EH (cell line): ENCODE measurements around the gene RORC.
"Not testable (repeated sequence)": the region's sequence is repeated elsewhere in the genome, so short reads cannot be mapped to it uniquely, and the experiment has no call there.

Experiments used
- DNase-seq: peaks from one replicate; pipeline ENCODE4 v3.0.0-alpha.2; 2015; ENCODE audit warnings: low read depth

RORC gene

GRCh38 chr1:151805066-151805820, 26.4 kb downstream of the RORC start, which contains the start of gene LINGO4:
TSS of gene LINGO4 (minus strand) at chr1:151805419. CDS start at chr1:151802704, 2,715 bp downstream.
- no peak for DNase-seq

- DNase-seq, result no peak
These were observed 27.7 kb downstream of the RORC start for GRCh38 chr1:151803915-151804314.

GRCh38 chr1:151803164-151803563, 28.4 kb downstream of the RORC start:
- DNase-seq, result no peak

GRCh38 chr1:151802372-151802771, 29.2 kb downstream of the RORC start:
- DNase-seq, result no peak

GRCh38 chr1:151801846-151802245, 29.8 kb downstream of the RORC start:
- no peak for DNase-seq

- DNase-seq, result no peak
These were observed 30.2 kb downstream of the RORC start for GRCh38 chr1:151801310-151801820.

- no peak for DNase-seq
These were observed 30.8 kb downstream of the RORC start for GRCh38 chr1:151800830-151801229.

- peak; percentile 48 for DNase-seq
These were observed 32.2 kb downstream of the RORC start for GRCh38 chr1:151799179-151800022.

GRCh38 chr1:151798571-151798970, 33.0 kb downstream of the RORC start:
- no peak for DNase-seq

- DNase-seq, result peak; percentile 34
These were observed 40.5 kb downstream of the RORC start for GRCh38 chr1:151790940-151791651.

- DNase-seq, result peak; percentile 100
These were observed 41.3 kb downstream of the RORC start, which contains the start of gene TDRKH for GRCh38 chr1:151790071-151790939. TSS of gene TDRKH (minus strand) at chr1:151790500. CDS start at chr1:151783022, 7,478 bp downstream.

GRCh38 chr1:151787689-151788088, 43.9 kb downstream of the RORC start:
- DNase-seq, result no peak

GRCh38 chr1:151783796-151784195, 47.8 kb downstream of the RORC start:
- no peak for DNase-seq

GRCh38 chr1:151782741-151783140, 48.9 kb downstream of the RORC start:
- no peak for DNase-seq

- not testable (repeated sequence) for DNase-seq
These were observed 49.6 kb downstream of the RORC start for GRCh38 chr1:151782026-151782425.

GRCh38 chr1:151780736-151781135, 50.9 kb downstream of the RORC start:
- not testable (repeated sequence) for DNase-seq

GRCh38 chr1:151779852-151780251, 51.8 kb downstream of the RORC start:
- no peak for DNase-seq

GRCh38 chr1:151777317-151777716, 54.3 kb downstream of the RORC start:
- DNase-seq, result no peak

- DNase-seq, result no peak
These were observed 54.9 kb downstream of the RORC start for GRCh38 chr1:151776665-151777062.

GRCh38 chr1:151775894-151776664, 55.5 kb downstream of the RORC start:
- no peak for DNase-seq
